Activated naive CD8-positive, alpha-beta T cell treated with anti-CD3 and anti-CD28 coated beads for 36 hours (primary cell): ENCODE results near the gene USP32. TPM values are rescaled to one million over a fixed set of nuclear protein-coding genes. Genes with fewer than 3 reads are reported as not detected.
A peak's percentile ranks its signal among the peaks of the same experiment; 100 is the strongest.

Experiments
- DNase-seq: peaks from one replicate; pipeline ENCODE4 v3.0.0; 2021
- H3K27ac Mint-ChIP-seq: one replicate; pipeline ENCODE4 v1.8.0; 2022; ENCODE audit warnings: mild to moderate bottlenecking, moderate library complexity, mixed read lengths
- H3K27me3 Mint-ChIP-seq: one replicate; pipeline ENCODE4 v1.8.0; 2022; ENCODE audit warnings: mild to moderate bottlenecking, mixed read lengths
- H3K36me3 Mint-ChIP-seq: one replicate; pipeline ENCODE4 v1.8.0; 2021; ENCODE audit warnings: mild to moderate bottlenecking, mixed read lengths
- H3K4me1 Mint-ChIP-seq: one replicate; pipeline ENCODE4 v1.8.0; 2021; ENCODE audit warnings: mixed read lengths
- H3K4me3 Mint-ChIP-seq: one replicate; pipeline ENCODE4 v1.8.0; 2022; ENCODE audit warnings: mild to moderate bottlenecking, moderate library complexity, mixed read lengths
- H3K9me3 Mint-ChIP-seq: one replicate; pipeline ENCODE4 v1.8.0; 2022; ENCODE audit warnings: mixed read lengths
- total RNA-seq, 2 experiments: library from RNA; stranded (reverse); gene quantifications; one replicate each; pipeline ENCODE4 v1.2.3, GENCODE V29; 2021

Gene USP32
- total RNA-seq, 2 experiments from 2014 or later, result 26.6 to 26.7 TPM

GRCh38 chr17:60157487-60158040, 234.4 kb downstream of the USP32 start:
- Mint-ChIP-seq H3K4me1 (no peaks in the 10 kb centered on the region), H3K9me3 (no peaks in the 10 kb centered on the region), H3K27ac (no peak overlapping the region), H3K27me3 (peaks cover 38% of the 10 kb centered on the region), H3K36me3 (no peaks in the 10 kb centered on the region), H3K4me3 (no peak overlapping the region)
- no peak for DNase-seq

DNA sequence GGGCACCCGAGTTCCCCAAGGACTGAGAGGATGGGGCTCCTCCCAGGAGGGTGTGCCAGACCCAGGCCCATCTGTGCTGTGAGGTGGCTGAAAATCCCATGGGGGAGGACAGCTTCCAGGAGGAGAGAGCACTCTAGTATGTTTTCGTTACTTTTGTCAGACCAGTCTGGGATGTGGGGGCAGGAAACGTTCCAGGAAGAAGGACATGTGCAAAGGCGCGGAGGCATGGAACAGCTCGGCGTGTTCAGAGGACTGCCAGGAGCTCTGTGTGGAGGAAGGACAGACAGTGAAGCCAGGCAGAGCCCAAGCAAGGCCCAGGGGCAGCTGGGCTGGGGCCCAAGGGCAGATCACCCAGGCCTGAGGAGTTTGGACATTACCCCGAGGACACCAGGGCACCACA, 235.2 kb downstream of the USP32 start:
- no peak for DNase-seq
- no peaks in the 10 kb centered on the region for H3K4me1 Mint-ChIP-seq
- no peak overlapping the region for H3K27ac Mint-ChIP-seq
- no peaks in the 10 kb centered on the region for H3K36me3 Mint-ChIP-seq
- H3K4me3 Mint-ChIP-seq, result no peak overlapping the region
- H3K27me3 Mint-ChIP-seq, result peaks cover 42% of the 10 kb centered on the region
- no peaks in the 10 kb centered on the region for H3K9me3 Mint-ChIP-seq

- H3K4me3 Mint-ChIP-seq, result no peak overlapping the region
- peaks cover 45% of the 10 kb centered on the region for H3K27me3 Mint-ChIP-seq
- no peaks in the 10 kb centered on the region for H3K9me3 Mint-ChIP-seq
- peaks cover 6% of the 10 kb centered on the region for H3K4me1 Mint-ChIP-seq
- no peak overlapping the region for H3K27ac Mint-ChIP-seq
- no peak for DNase-seq
- H3K36me3 Mint-ChIP-seq, result no peaks in the 10 kb centered on the region
These were observed 236.1 kb downstream of the USP32 start for GRCh38 chr17:60155815-60156214.

DNA sequence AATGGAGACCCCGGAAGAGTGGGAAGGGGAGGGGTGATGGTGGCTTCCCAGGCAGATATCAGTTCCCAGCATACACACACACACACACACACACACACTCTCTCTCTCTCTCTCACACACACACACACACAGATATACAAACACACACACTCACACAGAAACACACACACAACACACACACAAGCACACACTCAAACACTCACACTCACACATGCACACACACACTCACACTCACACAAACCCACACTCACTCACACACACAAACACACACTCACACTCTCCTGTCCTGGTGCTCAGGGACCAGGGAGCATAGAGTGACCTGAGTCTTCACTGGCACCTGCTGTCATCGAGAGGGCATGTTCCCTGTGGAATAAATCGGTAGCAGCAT, 236.5 kb downstream of the USP32 start:
- no peak for DNase-seq
- peaks cover 6% of the 10 kb centered on the region for H3K4me1 Mint-ChIP-seq
- H3K9me3 Mint-ChIP-seq, result no peaks in the 10 kb centered on the region
- no peak overlapping the region for H3K4me3 Mint-ChIP-seq
- H3K27ac Mint-ChIP-seq, result no peak overlapping the region
- H3K36me3 Mint-ChIP-seq, result no peaks in the 10 kb centered on the region
- peaks cover 45% of the 10 kb centered on the region for H3K27me3 Mint-ChIP-seq

- H3K36me3 Mint-ChIP-seq, result no peaks in the 10 kb centered on the region
- no peak overlapping the region for H3K4me3 Mint-ChIP-seq
- no peak overlapping the region for H3K27ac Mint-ChIP-seq
- H3K27me3 Mint-ChIP-seq, result peaks cover 46% of the 10 kb centered on the region
- DNase-seq, result no peak
- peaks cover 6% of the 10 kb centered on the region for H3K4me1 Mint-ChIP-seq
- H3K9me3 Mint-ChIP-seq, result no peaks in the 10 kb centered on the region
These were observed 237.1 kb downstream of the USP32 start for GRCh38 chr17:60154616-60155426.

DNA sequence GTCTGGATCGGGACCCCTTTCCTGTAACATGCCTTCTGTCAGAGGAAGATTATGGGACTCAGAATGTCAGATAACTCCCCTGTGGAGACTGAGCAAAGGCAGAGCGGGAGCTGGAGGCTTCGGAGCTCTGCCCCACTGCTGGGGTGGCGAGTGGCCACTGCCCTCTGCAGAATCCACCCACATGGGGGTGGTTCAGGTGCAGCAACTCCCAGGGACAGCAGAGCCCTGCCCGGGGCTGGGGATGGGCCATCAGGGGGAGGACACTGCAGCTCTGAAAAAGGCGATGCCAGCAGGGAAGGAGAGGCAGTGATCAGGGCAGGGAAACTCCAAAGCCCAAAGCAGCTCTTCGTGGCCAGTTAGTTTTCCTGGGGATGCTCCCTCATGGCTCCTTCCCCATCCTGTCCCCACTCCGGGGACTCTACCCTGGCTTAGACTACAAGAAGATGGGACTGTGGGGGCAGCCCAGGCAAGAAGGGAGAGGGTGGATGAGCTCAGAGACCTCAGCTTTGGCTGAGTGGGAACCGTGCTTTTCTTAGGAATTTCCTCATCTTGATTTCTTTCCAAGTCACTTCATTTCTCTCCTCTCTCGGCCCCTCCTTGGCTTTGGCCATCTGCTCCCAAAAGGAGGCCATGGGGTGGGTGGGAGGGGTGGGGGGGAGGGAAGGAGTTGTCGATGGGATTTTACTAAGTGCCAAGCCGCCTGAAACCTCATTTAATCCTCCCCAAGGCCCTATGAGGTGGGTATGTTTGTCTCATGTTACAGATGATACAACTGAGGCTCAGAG, 238.1 kb downstream of the USP32 start:
- Mint-ChIP-seq H3K27me3 (peaks cover 53% of the 10 kb centered on the region), H3K4me3 (no peak overlapping the region), H3K9me3 (no peaks in the 10 kb centered on the region), H3K4me1 (peaks cover 8% of the 10 kb centered on the region), H3K36me3 (no peaks in the 10 kb centered on the region), H3K27ac (no peak overlapping the region)
- no peak for DNase-seq

DNA sequence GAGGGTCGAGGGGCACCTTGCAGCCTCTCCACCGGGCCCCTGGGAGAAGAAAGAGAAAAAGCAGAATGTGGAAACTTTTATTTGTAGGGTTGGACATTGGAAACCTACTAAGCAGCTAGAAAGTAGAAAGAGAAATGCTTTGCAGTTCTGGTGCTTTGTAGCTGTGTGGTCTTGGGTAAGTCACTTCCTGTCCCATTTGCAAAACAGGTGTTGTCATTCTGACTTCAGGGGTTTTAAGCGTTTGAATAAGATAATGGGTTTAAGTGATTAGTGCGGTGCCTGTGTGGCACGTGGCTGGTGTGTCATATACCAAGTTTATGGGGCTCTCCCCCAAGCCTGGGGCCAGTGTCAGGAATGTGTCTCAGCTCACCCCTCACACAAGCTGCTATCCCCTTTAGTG, 240.6 kb downstream of the USP32 start:
- Mint-ChIP-seq H3K27me3 (peaks cover 70% of the 10 kb centered on the region), H3K4me1 (peaks cover 8% of the 10 kb centered on the region), H3K36me3 (no peaks in the 10 kb centered on the region), H3K4me3 (no peak overlapping the region), H3K9me3 (no peaks in the 10 kb centered on the region), H3K27ac (no peak overlapping the region)
- DNase-seq, result no peak

DNA sequence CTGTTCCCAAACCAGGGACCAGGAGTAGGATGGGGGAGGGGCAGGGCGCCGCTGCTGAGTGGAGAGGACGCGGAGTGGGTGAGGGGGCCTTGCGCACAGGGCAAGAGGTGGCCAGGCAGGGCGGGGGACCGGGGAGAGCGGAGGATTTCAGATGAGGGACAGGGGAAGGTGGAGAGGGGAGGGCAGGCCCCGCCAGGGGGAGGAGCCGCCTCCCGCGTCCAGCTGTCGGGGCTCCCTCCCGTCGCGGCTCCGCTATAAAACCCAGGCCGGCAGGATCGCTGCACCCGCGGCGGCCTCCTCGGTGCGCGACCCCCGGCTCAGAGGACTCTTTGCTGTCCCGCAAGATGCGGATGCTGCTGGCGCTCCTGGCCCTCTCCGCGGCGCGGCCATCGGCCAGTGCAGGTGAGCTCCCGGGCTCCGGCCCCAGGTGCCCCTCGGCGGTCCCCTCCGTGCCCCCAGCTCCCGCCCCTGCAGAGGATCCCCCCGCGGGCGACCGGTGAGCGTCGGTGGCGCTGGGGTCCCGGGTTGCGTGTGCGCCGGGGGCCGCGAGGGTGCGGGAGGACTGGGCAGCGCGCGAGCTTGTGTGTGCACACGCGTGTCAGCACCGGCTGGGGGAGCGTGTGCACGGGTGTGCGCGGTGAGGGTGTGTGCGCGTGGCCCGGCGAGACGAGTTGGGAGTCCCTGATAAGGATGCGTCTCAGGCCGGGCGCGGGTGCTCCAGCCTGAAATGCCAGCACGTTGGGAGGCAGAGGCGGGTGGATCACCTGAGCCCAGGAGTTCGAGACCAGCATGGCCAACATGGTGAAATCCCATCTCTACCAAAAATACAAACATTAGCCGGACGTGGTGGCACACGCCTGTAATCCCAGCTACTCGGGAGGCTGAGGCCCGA, 242.0 kb downstream of the USP32 start, which contains the start of gene CA4:
TSS of gene CA4 (plus strand) at position 283 of the 892 bp plus-strand sequence. CDS start at position 345, 62 bp downstream.
- H3K36me3 Mint-ChIP-seq, result no peaks in the 10 kb centered on the region
- DNase-seq, result no peak
- H3K27me3 Mint-ChIP-seq, result peaks cover 83% of the 10 kb centered on the region
- peaks cover 8% of the 10 kb centered on the region for H3K4me1 Mint-ChIP-seq
- no peak within 1 kb of the TSS for H3K27ac Mint-ChIP-seq
- no peak within 1 kb of the TSS for H3K4me3 Mint-ChIP-seq
- no peaks in the 10 kb centered on the region for H3K9me3 Mint-ChIP-seq

DNA sequence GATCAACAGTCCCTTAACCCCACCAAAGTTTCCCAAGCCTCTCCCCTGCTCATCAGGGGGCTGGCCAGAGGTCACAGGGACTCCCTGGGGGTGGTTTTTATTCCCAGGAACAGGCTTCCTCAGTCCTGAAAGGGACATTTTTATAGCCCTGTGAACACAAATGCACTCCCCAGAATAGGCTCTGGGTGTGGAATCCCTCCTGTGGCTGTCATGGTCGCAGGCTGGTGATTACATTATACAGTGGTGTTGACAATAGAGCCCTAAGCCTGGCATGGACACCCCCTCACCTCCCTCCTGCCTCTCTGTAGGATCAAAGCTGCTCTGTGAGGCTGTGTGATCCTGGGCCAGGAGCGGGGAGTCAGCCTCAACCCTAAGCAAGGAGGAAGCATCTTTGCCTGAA, 243.6 kb downstream of the USP32 start:
- Mint-ChIP-seq H3K9me3 (no peaks in the 10 kb centered on the region), H3K27me3 (peaks cover 94% of the 10 kb centered on the region), H3K36me3 (no peaks in the 10 kb centered on the region), H3K4me3 (no peak overlapping the region), H3K4me1 (peaks cover 8% of the 10 kb centered on the region), H3K27ac (no peak overlapping the region)
- DNase-seq, result no peak

GRCh38 chr17:60147553-60148223, 244.2 kb downstream of the USP32 start:
- Mint-ChIP-seq H3K36me3 (no peaks in the 10 kb centered on the region), H3K27ac (no peak overlapping the region), H3K9me3 (no peaks in the 10 kb centered on the region), H3K4me1 (peaks cover 15% of the 10 kb centered on the region), H3K27me3 (peaks cover 94% of the 10 kb centered on the region), H3K4me3 (no peak overlapping the region)
- no peak for DNase-seq

GRCh38 chr17:60146206-60146605, 245.7 kb downstream of the USP32 start:
- no peak for DNase-seq
- Mint-ChIP-seq H3K4me1 (peaks cover 14% of the 10 kb centered on the region), H3K9me3 (no peaks in the 10 kb centered on the region), H3K27ac (no peak overlapping the region), H3K4me3 (no peak overlapping the region), H3K36me3 (no peaks in the 10 kb centered on the region), H3K27me3 (peaks cover 94% of the 10 kb centered on the region)

DNA sequence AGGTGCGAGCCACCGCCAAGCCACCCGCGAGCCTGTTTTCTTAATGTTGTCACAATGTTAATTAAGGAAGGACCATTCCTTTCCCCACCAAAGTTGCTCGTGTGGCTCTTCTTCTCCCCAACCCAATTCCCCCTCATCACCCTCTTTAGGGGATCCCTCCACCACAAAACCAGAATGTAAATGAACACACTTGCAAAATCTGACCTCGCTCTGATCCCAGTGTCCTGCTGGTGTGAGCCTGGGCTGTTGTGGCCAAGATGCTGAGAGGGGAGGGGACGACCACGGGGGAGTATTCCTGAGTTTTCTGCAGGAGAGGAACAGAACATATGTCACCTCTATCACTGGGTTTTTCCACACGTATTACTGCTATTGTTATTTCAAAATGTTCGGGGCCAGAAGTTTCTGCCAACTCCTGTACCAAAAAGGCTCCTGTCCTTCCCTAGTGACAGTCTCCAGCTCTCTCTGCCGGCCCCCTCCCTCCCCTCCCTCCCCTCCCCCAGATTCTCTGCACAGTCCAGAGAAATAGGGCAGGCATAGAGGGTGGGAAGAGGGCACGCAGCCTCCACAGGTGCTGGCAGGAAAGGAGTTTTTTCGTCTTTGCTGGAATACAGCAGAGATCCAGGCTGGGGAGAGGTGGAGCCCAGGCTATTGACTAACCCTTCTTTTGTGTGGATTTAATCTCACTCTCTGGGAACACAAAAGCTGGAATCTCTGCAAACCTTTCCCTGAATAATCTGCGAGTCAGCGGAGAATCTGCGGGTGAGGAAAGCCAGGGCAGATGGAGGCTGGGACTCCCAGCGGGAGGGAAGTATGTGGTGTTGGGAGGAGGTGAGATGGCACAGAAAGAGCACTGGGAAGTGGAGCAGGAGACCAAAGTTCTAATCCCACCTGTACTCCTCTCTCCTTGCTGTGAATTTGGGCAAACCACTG, 246.7 kb downstream of the USP32 start:
- Mint-ChIP-seq H3K9me3 (no peaks in the 10 kb centered on the region), H3K4me1 (peaks cover 11% of the 10 kb centered on the region), H3K27me3 (peaks cover 94% of the 10 kb centered on the region), H3K27ac (no peak overlapping the region), H3K36me3 (no peaks in the 10 kb centered on the region), H3K4me3 (no peak overlapping the region)
- DNase-seq, result no peak

GRCh38 chr17:60142872-60143499, 248.9 kb downstream of the USP32 start:
- no peaks in the 10 kb centered on the region for H3K9me3 Mint-ChIP-seq
- H3K36me3 Mint-ChIP-seq, result no peaks in the 10 kb centered on the region
- peaks cover 12% of the 10 kb centered on the region for H3K4me1 Mint-ChIP-seq
- H3K4me3 Mint-ChIP-seq, result peak overlapping the region; percentile 45
- H3K27me3 Mint-ChIP-seq, result peaks cover 97% of the 10 kb centered on the region
- H3K27ac Mint-ChIP-seq, result no peak overlapping the region
- DNase-seq, result peak; percentile 75
